Type B pancreatic cell (in vitro differentiated cells): Measurements from ENCODE around the gene GPRC5B. TPM values are rescaled to one million over a fixed set of nuclear protein-coding genes. Genes with fewer than 3 reads are reported as not detected.

Experiments used
- DNase-seq: peaks from one replicate; pipeline ENCODE4 v3.0.0; 2021; ENCODE audit warnings: mixed read lengths; ENCODE audit not compliant: unreplicated experiment; ENCODE audit errors: extremely low spot score
- H3K27ac Mint-ChIP-seq: 2 replicates; pipeline ENCODE4 v1.8.0; 2021; ENCODE audit warnings: mild to moderate bottlenecking, mixed read lengths
- H3K27me3 Mint-ChIP-seq: 2 replicates; pipeline ENCODE4 v1.8.0; 2021; ENCODE audit warnings: mixed read lengths
- H3K36me3 Mint-ChIP-seq: 2 replicates; pipeline ENCODE4 v1.8.0; 2021; ENCODE audit warnings: mixed read lengths
- H3K4me1 Mint-ChIP-seq: one replicate; pipeline ENCODE4 v1.8.0; 2021; ENCODE audit warnings: mixed read lengths; ENCODE audit not compliant: unreplicated experiment
- H3K4me3 Mint-ChIP-seq: 2 replicates; pipeline ENCODE4 v1.8.0; 2021; ENCODE audit warnings: mild to moderate bottlenecking, mixed read lengths
- H3K9me3 Mint-ChIP-seq: 2 replicates; pipeline ENCODE4 v1.8.0; 2021; ENCODE audit warnings: mixed read lengths
- CTCF ChIP-seq: fragments of 200-600 bp; sonication (generic); conservative IDR thresholded peaks from 2 replicates; pipeline ENCODE4 v1.5.0; 2021; ENCODE audit warnings: antibody characterized with exemption, mild to moderate bottlenecking
- total RNA-seq: library from RNA; stranded (reverse); gene quantifications from 2 replicates; pipeline ENCODE4 v1.2.1, GENCODE V29; 2021; ENCODE audit warnings: low replicate concordance

The GPRC5B gene
- total RNA-seq, 1 donor from 2014 or later, result 53.8 TPM

GRCh38 chr16:19896951-19897350 is 12.3 kb upstream of the GPRC5B start:
- Mint-ChIP-seq H3K36me3 (no peaks in the 10 kb centered on the region), H3K27ac (no peak overlapping the region), H3K9me3 (no peaks in the 10 kb centered on the region), H3K27me3 (peaks cover 7% of the 10 kb centered on the region), H3K4me1 (peaks cover 6% of the 10 kb centered on the region), H3K4me3 (no peak overlapping the region)
- no peak for TF ChIP-seq CTCF
- no peak for DNase-seq

DNA sequence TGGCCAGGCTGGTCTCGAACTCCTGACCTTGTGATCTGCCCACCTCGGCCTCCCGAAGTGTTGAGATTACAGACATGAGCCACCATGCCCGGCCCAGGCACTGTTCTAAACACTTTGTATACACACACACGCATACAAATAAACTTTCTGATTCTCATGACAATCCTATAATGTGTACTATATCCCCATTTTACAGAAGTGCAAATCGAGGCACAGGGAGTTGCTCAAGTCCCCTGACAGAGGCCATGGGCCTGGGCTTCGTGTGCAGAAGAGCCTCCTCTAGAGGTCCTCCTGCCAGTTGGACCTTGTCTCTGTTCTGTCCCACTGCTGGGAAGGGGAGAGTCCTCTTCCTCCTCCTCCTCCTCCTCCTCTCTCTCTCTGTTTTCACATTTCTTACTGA is 9.9 kb upstream of the GPRC5B start:
- Mint-ChIP-seq H3K4me3 (no peak overlapping the region), H3K9me3 (no peaks in the 10 kb centered on the region), H3K36me3 (no peaks in the 10 kb centered on the region), H3K4me1 (peaks cover 6% of the 10 kb centered on the region), H3K27me3 (peaks cover 7% of the 10 kb centered on the region), H3K27ac (no peak overlapping the region)
- no peak for TF ChIP-seq CTCF
- no peak for DNase-seq

DNA sequence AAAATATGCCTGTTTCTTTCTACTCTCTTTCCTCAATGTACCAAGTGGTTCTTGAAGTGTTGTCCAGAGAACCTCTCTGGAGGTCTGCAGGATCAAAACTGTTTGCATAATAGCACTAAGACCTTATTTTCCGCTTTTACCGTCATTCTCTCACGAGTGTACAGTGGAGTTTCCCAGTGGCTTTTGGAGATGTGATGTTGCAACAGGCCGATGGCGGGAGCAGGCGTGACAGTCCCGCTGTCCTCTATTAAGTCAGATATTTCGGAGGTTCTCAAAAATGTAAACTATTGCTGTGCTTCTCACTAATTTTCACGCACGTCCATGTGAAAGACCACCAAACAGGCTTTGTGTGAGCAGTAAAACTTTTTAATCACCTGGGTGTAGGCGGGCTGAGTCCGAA is 8.3 kb upstream of the GPRC5B start:
- Mint-ChIP-seq H3K4me1 (no peaks in the 10 kb centered on the region), H3K36me3 (no peaks in the 10 kb centered on the region), H3K9me3 (no peaks in the 10 kb centered on the region), H3K4me3 (no peak overlapping the region), H3K27ac (no peak overlapping the region), H3K27me3 (peaks cover 3% of the 10 kb centered on the region)
- no peak for DNase-seq
- no peak for TF ChIP-seq CTCF

DNA sequence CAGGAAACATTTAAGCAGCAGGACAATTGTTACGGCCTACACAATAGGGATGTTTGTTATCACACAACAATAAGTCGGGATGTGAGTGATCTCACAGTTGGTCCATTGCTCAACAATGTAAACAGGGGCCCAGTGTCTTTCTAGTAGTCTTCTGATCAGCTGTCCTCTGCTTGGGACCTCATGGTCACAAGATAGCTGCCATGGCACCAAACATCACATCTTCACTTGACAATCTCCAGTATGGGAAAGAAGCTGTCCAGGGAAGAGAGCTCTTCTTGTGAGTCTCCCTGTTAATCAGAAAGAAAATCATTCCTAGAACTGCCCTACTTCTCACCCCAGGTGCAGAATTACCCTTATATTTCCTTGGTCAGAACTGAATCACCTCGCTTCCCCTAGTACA is 6.3 kb upstream of the GPRC5B start:
- no peak for DNase-seq
- peaks cover 6% of the 10 kb centered on the region for H3K27me3 Mint-ChIP-seq
- no peak for TF ChIP-seq CTCF
- peaks cover 5% of the 10 kb centered on the region for H3K4me1 Mint-ChIP-seq
- H3K27ac Mint-ChIP-seq, result no peak overlapping the region
- no peak overlapping the region for H3K4me3 Mint-ChIP-seq
- H3K9me3 Mint-ChIP-seq, result no peaks in the 10 kb centered on the region
- H3K36me3 Mint-ChIP-seq, result no peaks in the 10 kb centered on the region

DNA sequence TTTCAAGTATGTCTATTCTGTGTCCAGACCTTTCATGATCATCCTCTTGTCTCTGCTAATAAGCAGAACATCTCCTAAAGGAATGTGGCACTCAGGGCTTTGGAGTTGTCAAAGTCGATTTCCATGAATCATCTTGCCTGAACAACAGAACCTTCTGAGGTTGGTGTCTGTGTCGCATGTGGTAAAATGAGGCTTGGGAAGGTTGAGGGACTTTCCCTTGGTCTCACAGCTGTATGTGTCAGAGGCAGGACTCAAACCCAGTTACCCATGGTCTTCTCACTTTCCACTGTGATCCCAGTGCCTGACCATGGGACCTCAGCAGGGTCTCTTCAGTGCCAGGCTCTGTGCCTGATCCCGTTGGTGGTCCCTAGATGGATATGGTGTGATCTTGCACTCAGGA is 4.2 kb upstream of the GPRC5B start:
- Mint-ChIP-seq H3K27me3 (peaks cover 8% of the 10 kb centered on the region), H3K36me3 (no peaks in the 10 kb centered on the region), H3K27ac (no peak overlapping the region), H3K4me1 (peaks cover 5% of the 10 kb centered on the region), H3K9me3 (no peaks in the 10 kb centered on the region), H3K4me3 (no peak overlapping the region)
- DNase-seq, result no peak
- TF ChIP-seq CTCF, result no peak
